Testis (tissue), 3 donors: ENCODE measurements around the gene RAPSN. TPM values are rescaled to one million over a fixed set of nuclear protein-coding genes. Genes with fewer than 3 reads are reported as not detected.

Source experiments
- DNase-seq: peaks from one replicate; pipeline ENCODE4 v3.0.0-alpha.2; 2019
- H3K27ac ChIP-seq, 2 donors: fragments of 200-600 bp; sonication (generic); one replicate each; pipeline ENCODE4 v1.5.1; 2019
- H3K27me3 ChIP-seq: fragments of 200-600 bp; sonication (generic); one replicate; pipeline ENCODE4 v1.5.1; 2019
- H3K36me3 ChIP-seq: fragments of 200-600 bp; sonication (generic); one replicate; pipeline ENCODE4 v1.5.1; 2017; ENCODE audit warnings: low read depth; ENCODE audit errors: missing control alignments
- H3K4me1 ChIP-seq: fragments of 200-600 bp; sonication (generic); one replicate; pipeline ENCODE4 v1.5.1; 2019
- H3K4me3 ChIP-seq, 2 donors: fragments of 200-600 bp; sonication (generic); one replicate each; pipeline ENCODE4 v1.5.1; 2017 to 2019
- H3K9me3 ChIP-seq: fragments of 200-600 bp; sonication (generic); one replicate; pipeline ENCODE4 v1.5.1; 2017
- POLR2A ChIP-seq: fragments of 450-650 bp; IDR thresholded peaks from one replicate; pipeline ENCODE4 v1.6.1; 2017; ENCODE audit warnings: antibody characterized with exemption, mild to moderate bottlenecking, moderate library complexity
- whole genome bisulfite sequencing, 2 donors: methylation state at CpG; one replicate each; pipeline ENCODE4 v1.1.5; 2018; 5-methylcytosine and 5-hydroxymethylcytosine counted together
- intact Hi-C: fragments of 100-400 bp; cut with DNase I; formaldehyde crosslinking; loops from one replicate; pipeline ENCODE4 v1.15.1; 2023; ENCODE audit warnings: low total_unique reads
- polyA plus RNA-seq: library from polyadenylated mRNA; stranded (reverse); fragments of 350-450 nt; fragmentation: Illumina TruSeq; extraction: RNeasy Lipid Tissue Mini Kit (QIAGEN cat#74804); gene quantifications from one replicate; pipeline ENCODE4 v1.2.3, GENCODE V29; 2014; ENCODE audit warnings: low read depth, low replicate concordance; ENCODE audit not compliant: insufficient read depth
- total RNA-seq, 2 donors: library from RNA; depleted of rRNA; stranded (reverse); fragments of >200 nt; gene quantifications; one replicate each; pipeline ENCODE4 v1.2.3, GENCODE V29; 2016
- TF ChIP-seq, protein P1 (sequence below), 3 experiments: fragments of 450-650 bp in 2 of 3; fragments of 200-600 bp in 1 of 3; sonication (generic) in 1 of 3; IDR thresholded peaks; one replicate each; pipeline ENCODE4 v1.5.1; 2016 to 2019; ENCODE audit warnings: antibody characterized with exemption in 3 of 3, mild to moderate bottlenecking in 2 of 3, moderate library complexity in 1 of 3

The RAPSN gene
- total and polyA plus RNA-seq, 3 donors from 2014 or later = 0.19 to 0.65 (median 0.63) TPM

GRCh38 chr11:47413351-47413750, 35.6 kb downstream of the RAPSN start:
- Histone ChIP-seq H3K27ac (peak overlapping the region; percentile 18 to 63), H3K27me3 (no peaks in the 10 kb centered on the region), H3K36me3 (no peaks in the 10 kb centered on the region), H3K4me1 (peaks cover 33% of the 10 kb centered on the region), H3K4me3 (no peak overlapping the region), H3K9me3 (no peaks in the 10 kb centered on the region)
- intact Hi-C loops = no loop called here
- WGBS, 2 donors = 79 to 97% methylated on average over 11 to 13 of the region's 13 CpGs
- TF ChIP-seq, protein P1, sequence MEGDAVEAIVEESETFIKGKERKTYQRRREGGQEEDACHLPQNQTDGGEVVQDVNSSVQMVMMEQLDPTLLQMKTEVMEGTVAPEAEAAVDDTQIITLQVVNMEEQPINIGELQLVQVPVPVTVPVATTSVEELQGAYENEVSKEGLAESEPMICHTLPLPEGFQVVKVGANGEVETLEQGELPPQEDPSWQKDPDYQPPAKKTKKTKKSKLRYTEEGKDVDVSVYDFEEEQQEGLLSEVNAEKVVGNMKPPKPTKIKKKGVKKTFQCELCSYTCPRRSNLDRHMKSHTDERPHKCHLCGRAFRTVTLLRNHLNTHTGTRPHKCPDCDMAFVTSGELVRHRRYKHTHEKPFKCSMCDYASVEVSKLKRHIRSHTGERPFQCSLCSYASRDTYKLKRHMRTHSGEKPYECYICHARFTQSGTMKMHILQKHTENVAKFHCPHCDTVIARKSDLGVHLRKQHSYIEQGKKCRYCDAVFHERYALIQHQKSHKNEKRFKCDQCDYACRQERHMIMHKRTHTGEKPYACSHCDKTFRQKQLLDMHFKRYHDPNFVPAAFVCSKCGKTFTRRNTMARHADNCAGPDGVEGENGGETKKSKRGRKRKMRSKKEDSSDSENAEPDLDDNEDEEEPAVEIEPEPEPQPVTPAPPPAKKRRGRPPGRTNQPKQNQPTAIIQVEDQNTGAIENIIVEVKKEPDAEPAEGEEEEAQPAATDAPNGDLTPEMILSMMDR (IDR thresholded peaks at IDR 0.05) = no peak
- no peak for TF ChIP-seq POLR2A
- no peak for DNase-seq

DNA sequence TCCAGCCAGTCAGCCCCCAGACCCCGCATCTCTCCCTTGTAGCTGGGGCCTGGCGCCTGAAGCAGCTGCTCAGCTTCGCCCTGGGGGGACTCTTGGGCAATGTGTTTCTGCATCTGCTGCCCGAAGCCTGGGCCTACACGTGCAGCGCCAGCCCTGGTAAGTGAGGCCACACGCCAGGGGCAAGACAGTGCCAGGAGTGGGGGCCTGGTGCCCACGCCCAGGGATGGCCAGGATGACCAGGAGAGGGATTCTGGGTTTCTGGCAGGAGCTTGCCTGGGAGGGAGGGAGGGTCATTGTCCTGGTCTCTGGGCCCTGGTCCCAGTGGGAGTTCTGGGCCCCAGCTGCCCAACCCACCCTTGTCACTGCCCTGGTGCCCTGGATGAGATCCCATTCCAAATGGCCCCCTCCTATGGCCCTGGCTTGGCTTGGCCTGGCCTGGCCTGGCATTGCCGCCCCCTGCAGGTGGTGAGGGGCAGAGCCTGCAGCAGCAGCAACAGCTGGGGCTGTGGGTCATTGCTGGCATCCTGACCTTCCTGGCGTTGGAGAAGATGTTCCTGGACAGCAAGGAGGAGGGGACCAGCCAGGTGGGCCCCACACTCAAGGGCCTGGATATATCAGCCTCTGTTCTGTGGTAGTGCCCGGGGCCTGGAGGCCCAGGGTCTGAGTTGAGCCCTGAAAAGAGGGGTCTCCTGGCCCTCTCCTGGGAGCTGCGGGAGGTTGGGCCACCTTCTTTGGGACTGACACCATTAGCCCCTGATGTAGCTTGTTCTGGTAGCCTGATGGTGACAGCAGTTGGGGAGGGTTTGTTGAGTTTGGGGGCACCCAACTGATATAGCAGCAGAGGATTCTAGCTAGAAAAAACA, 36.8 kb downstream of the RAPSN start:
- TF ChIP-seq, protein P1 (IDR thresholded peaks at IDR 0.05) = peak; percentile 33 to 72 (median 46)
- no peak for TF ChIP-seq POLR2A
- Histone ChIP-seq H3K9me3 (no peaks in the 10 kb centered on the region), H3K27me3 (no peaks in the 10 kb centered on the region), H3K36me3 (no peaks in the 10 kb centered on the region), H3K27ac (no peak overlapping the region), H3K4me3 (no peak overlapping the region), H3K4me1 (peaks cover 39% of the 10 kb centered on the region)
- DNase-seq = peak; percentile 40
- intact Hi-C loops = no loop called here
- 86 to 88% methylated on average over 6 to 12 of the region's 12 CpGs for WGBS, 2 donors

- WGBS, 2 donors = 79 to 87% methylated on average over 10 to 12 of the region's 12 CpGs
- H3K36me3 ChIP-seq = no peaks in the 10 kb centered on the region
- peak overlapping the region in 1 of 2 donors; percentile 87 for H3K4me3 ChIP-seq
- TF ChIP-seq, protein P1 (IDR thresholded peaks at IDR 0.05) = no peak
- no peak for TF ChIP-seq POLR2A
- no peak for DNase-seq
- no peaks in the 10 kb centered on the region for H3K9me3 ChIP-seq
- H3K4me1 ChIP-seq = peaks cover 36% of the 10 kb centered on the region
- intact Hi-C loops = no loop called here
- no peaks in the 10 kb centered on the region for H3K27me3 ChIP-seq
- H3K27ac ChIP-seq = peak overlapping the region in 1 of 2 donors; percentile 93
Observed at GRCh38 chr11:47410370-47411264, 38.3 kb downstream of the RAPSN start.

- WGBS, 2 donors = 74 to 79% methylated on average over 9 to 28 of the region's 31 CpGs
- intact Hi-C loops = no loop called here
- H3K36me3 ChIP-seq = no peaks in the 10 kb centered on the region
- TF ChIP-seq, protein P1 (IDR thresholded peaks at IDR 0.05) = no peak
- TF ChIP-seq POLR2A = no peak
- peak overlapping the region; percentile 88 to 93 for H3K27ac ChIP-seq
- DNase-seq = no peak
- H3K27me3 ChIP-seq = no peaks in the 10 kb centered on the region
- peaks cover 33% of the 10 kb centered on the region for H3K4me1 ChIP-seq
- H3K4me3 ChIP-seq = peak overlapping the region; percentile 69 to 87
- H3K9me3 ChIP-seq = no peaks in the 10 kb centered on the region
Observed at GRCh38 chr11:47409440-47410369, 39.2 kb downstream of the RAPSN start.
